ENCODE results near the gene SLC6A9. TPM values are rescaled to one million over a fixed set of nuclear protein-coding genes. Genes with fewer than 3 reads are reported as not detected.

The SLC6A9 gene
- total RNA-seq, 3 donors from 2014 or later: 14.3 to 25.0 (median 18.3) TPM

DNA sequence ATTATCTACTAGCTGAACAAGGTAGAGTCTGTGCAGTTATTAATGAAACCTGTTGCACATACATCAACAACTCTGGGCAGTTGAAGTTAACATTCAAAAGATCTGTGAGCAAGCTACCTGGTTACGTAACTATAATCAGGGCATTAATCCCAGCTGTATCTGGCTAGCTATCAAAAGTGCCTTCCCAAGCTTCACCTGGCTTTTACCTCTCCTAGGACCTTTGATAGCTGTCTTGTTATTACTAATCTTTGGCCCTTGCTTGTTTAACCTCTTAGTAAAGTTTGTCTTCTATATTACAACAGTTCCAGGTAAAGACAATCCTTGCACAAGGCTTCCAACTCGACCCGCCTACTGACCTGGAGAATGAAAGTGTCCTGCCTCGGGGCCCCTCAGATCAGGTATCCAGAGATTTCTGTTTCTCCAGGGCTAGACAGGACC is 29.6 kb upstream of the SLC6A9 start:
- no peak for ATAC-seq
- Mint-ChIP-seq H3K36me3 (ENCODE audit: insufficient read depth) (no peaks in the 10 kb centered on the region), H3K9me3 (no peaks in the 10 kb centered on the region)

GRCh38 chr1:44059664-44060355 is 28.5 kb upstream of the SLC6A9 start:
- Mint-ChIP-seq H3K4me1 (ENCODE audit: low read depth) (no peaks in the 10 kb centered on the region), H3K27me3 (ENCODE audit: low read depth) (no peaks in the 10 kb centered on the region), H3K36me3 (ENCODE audit: insufficient read depth) (no peaks in the 10 kb centered on the region), H3K4me3 (no peak overlapping the region), H3K9me3 (no peaks in the 10 kb centered on the region)
- DNase-seq (no peak), ATAC-seq (no peak)

More for the DNA sequence above, 29.6 kb upstream of the SLC6A9 start:
- H3K27me3 Mint-ChIP-seq (ENCODE audit: low read depth): no peaks in the 10 kb centered on the region
- no peak overlapping the region for H3K4me3 Mint-ChIP-seq
- DNase-seq: no peak
- H3K4me1 Mint-ChIP-seq (ENCODE audit: low read depth): no peaks in the 10 kb centered on the region

DNA sequence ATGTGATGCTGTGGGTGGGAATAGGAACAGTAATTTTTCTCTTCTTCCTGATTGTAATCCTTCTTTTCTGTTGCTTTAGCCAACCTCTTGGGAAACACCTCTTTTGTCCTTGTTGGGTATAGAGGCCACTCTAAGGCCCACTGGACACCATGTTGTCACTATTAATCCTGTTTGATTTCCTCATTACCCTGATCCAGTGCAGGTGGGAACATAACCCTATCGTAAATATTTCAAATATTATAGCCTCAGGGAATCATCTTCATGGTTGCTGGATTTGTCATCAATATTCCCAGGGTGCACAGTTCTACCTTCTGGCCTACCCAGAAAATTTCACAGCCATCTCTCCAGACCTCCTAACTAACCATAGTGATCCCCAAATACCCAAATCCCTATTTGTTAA is 27.9 kb upstream of the SLC6A9 start:
- Mint-ChIP-seq H3K36me3 (ENCODE audit: insufficient read depth) (no peaks in the 10 kb centered on the region), H3K4me3 (no peak overlapping the region), H3K27me3 (ENCODE audit: low read depth) (no peaks in the 10 kb centered on the region), H3K9me3 (no peaks in the 10 kb centered on the region), H3K4me1 (ENCODE audit: low read depth) (no peaks in the 10 kb centered on the region)
- DNase-seq (no peak), ATAC-seq (no peak)

DNA sequence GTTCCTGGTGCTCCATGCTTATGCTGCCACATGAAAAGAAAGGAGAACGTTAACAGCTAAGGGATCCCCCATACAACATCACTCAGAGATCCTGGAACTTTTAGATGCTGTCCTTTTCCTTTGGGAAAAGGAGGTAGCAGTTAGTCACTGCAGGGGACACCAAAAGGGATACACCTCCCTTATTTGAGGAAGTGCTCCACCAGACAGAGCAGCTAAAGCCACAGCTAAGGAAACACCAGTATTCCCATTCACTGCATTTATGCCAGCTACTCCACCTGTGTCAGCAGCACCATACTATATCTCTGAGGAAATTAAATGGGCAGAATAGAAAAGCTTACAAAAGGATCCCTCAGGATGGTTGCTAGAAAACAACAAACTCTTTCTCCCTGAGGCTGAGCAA is 26.0 kb upstream of the SLC6A9 start:
- Mint-ChIP-seq H3K9me3 (no peaks in the 10 kb centered on the region), H3K36me3 (ENCODE audit: insufficient read depth) (no peaks in the 10 kb centered on the region)

GRCh38 chr1:44053394-44053793 is 22.1 kb upstream of the SLC6A9 start:
- H3K36me3 Mint-ChIP-seq (ENCODE audit: insufficient read depth): no peaks in the 10 kb centered on the region
- no peaks in the 10 kb centered on the region for H3K9me3 Mint-ChIP-seq
- H3K4me1 Mint-ChIP-seq (ENCODE audit: low read depth): peaks cover 6% of the 10 kb centered on the region
- DNase-seq (no peak), ATAC-seq (no peak)
- peaks cover 3% of the 10 kb centered on the region for H3K27me3 Mint-ChIP-seq (ENCODE audit: low read depth)
- H3K4me3 Mint-ChIP-seq: no peak overlapping the region

More for the DNA sequence above, 26.0 kb upstream of the SLC6A9 start:
- no peak overlapping the region for H3K4me3 Mint-ChIP-seq
- no peaks in the 10 kb centered on the region for H3K4me1 Mint-ChIP-seq (ENCODE audit: low read depth)
- ATAC-seq (no peak), DNase-seq (no peak)
- no peaks in the 10 kb centered on the region for H3K27me3 Mint-ChIP-seq (ENCODE audit: low read depth)

- DNase-seq: no peak
- Mint-ChIP-seq H3K4me1 (ENCODE audit: low read depth) (peaks cover 16% of the 10 kb centered on the region), H3K4me3 (no peak overlapping the region), H3K9me3 (no peaks in the 10 kb centered on the region), H3K36me3 (ENCODE audit: insufficient read depth) (no peaks in the 10 kb centered on the region), H3K27me3 (ENCODE audit: low read depth) (peaks cover 12% of the 10 kb centered on the region)
- no peak for ATAC-seq
These were observed 19.0 kb upstream of the SLC6A9 start for GRCh38 chr1:44050261-44050660.

- H3K4me3 Mint-ChIP-seq: no peak overlapping the region
- no peak for ATAC-seq
- H3K36me3 Mint-ChIP-seq (ENCODE audit: insufficient read depth): no peaks in the 10 kb centered on the region
- H3K4me1 Mint-ChIP-seq (ENCODE audit: low read depth): peaks cover 16% of the 10 kb centered on the region
- peaks cover 12% of the 10 kb centered on the region for H3K27me3 Mint-ChIP-seq (ENCODE audit: low read depth)
- no peak for DNase-seq
- no peaks in the 10 kb centered on the region for H3K9me3 Mint-ChIP-seq
These were observed 18.6 kb upstream of the SLC6A9 start for GRCh38 chr1:44049839-44050238.

DNA sequence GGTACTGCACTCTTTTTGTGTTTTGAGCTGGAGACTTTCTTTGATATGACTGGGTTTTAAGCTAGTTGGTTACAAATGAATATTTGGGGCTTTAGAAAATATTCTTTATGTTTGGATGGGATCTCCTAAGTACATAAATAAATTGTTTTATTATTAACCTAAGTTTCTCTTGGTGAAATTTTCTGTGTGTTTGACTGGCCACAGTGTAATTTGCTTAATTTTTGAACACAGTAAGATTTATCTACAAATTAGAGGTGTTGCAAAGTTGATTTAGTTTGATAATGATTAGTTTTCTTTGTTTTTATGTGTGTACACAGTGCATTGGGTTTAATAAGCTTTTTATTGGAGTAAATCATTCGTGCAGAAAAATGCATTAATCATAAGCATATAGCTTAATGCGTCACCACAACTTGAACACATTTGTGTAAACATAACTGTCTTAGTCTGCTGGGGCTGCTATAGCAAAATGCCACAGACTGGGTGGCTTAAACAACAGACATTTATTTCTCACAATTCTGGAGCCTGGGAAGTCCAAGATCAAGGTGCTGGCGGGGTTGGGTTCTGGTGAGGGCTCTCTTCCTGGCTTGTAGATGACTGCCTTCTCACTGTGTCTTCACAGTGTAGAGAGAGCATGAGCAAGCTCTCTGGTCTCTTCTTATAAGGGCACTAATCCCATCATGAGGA is 17.4 kb upstream of the SLC6A9 start:
- ATAC-seq: no peak
- peaks cover 12% of the 10 kb centered on the region for H3K27me3 Mint-ChIP-seq (ENCODE audit: low read depth)

DNA sequence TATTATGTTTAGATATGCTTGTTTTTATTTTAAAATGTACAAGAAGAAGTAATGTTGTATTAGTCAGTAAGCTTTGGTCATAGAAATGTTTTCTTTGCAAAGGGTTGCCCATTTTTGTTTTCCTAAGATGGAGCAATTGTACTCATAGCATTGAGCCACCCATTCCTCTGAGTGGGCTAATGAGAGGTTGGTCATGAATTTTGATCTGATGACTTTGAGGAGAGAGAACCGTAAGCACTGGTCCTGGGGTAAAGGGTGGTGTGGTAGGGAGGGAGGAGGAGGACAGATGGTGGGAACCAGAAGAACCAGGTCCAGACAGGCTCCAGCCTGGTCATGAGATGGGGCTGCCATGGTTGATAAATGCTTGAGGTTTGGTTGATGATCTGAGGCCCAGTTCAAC is 15.9 kb upstream of the SLC6A9 start:
- DNase-seq: no peak
- no peaks in the 10 kb centered on the region for H3K36me3 Mint-ChIP-seq (ENCODE audit: insufficient read depth)
- ATAC-seq: no peak
- no peak overlapping the region for H3K4me3 Mint-ChIP-seq
- H3K9me3 Mint-ChIP-seq: no peaks in the 10 kb centered on the region
- H3K4me1 Mint-ChIP-seq (ENCODE audit: low read depth): peaks cover 16% of the 10 kb centered on the region
- peaks cover 16% of the 10 kb centered on the region for H3K27me3 Mint-ChIP-seq (ENCODE audit: low read depth)

More for the DNA sequence above, 17.4 kb upstream of the SLC6A9 start:
- H3K9me3 Mint-ChIP-seq: no peaks in the 10 kb centered on the region
- H3K4me3 Mint-ChIP-seq: no peak overlapping the region
- H3K4me1 Mint-ChIP-seq (ENCODE audit: low read depth): peaks cover 16% of the 10 kb centered on the region
- H3K36me3 Mint-ChIP-seq (ENCODE audit: insufficient read depth): no peaks in the 10 kb centered on the region
- no peak for DNase-seq

- no peak overlapping the region for H3K4me3 Mint-ChIP-seq
These were observed 13.8 kb upstream of the SLC6A9 start for GRCh38 chr1:44045064-44045463.

GRCh38 chr1:44044071-44044801 is 13.0 kb upstream of the SLC6A9 start:
- Mint-ChIP-seq H3K4me3 (no peak overlapping the region), H3K9me3 (no peaks in the 10 kb centered on the region), H3K36me3 (ENCODE audit: insufficient read depth) (no peaks in the 10 kb centered on the region), H3K4me1 (ENCODE audit: low read depth) (peaks cover 16% of the 10 kb centered on the region), H3K27me3 (ENCODE audit: low read depth) (peaks cover 13% of the 10 kb centered on the region)
- ATAC-seq (no peak), DNase-seq (no peak)

More at GRCh38 chr1:44045064-44045463, 13.8 kb upstream of the SLC6A9 start:
- no peaks in the 10 kb centered on the region for H3K36me3 Mint-ChIP-seq (ENCODE audit: insufficient read depth)
- no peak for DNase-seq
- H3K4me1 Mint-ChIP-seq (ENCODE audit: low read depth): peaks cover 16% of the 10 kb centered on the region
- peaks cover 13% of the 10 kb centered on the region for H3K27me3 Mint-ChIP-seq (ENCODE audit: low read depth)
- ATAC-seq: no peak
- no peaks in the 10 kb centered on the region for H3K9me3 Mint-ChIP-seq

DNA sequence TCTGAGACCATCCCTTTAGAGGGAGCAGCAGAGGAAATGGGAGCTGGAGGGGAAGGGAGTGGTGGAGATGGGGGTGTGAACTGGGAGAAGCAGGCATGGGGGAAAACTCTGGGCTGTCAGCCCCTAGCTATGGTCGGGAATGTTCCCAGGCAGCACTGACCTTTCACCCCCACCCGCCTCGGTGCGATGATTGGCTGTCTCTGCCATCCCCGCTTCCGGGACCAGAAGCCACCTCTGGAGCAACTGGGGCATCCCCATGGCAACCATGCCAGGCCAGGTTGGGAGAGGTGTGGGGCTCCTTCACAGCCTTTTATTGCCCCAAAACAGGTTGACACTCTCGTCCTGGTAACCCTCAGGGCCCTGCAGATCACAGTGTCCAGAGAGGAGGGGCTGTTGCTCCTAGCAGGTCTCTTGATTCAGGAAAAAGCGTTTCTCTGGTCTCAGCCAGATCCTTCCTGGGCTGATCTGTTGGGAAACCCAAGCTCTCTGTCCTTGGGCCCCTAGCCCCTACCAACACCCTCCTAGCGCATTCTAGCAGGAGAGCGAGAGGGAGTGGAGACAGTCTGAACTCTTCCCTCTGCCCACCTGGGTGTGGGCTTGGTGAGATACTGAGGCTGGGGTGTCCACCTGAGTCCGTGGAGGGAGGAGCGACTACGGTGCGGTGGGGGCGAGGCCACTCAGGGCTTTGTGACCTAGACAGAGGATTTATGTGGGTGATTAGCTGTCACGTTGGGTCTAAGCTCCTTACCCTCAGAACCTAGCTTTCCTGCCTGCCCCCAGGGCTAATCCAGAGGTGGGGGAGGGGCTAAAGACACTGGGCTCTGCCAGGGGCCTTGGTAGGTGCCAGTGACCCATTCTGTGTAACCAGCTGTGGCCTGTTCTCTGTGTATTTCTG is 12.2 kb upstream of the SLC6A9 start:
- Mint-ChIP-seq H3K4me1 (ENCODE audit: low read depth) (peaks cover 11% of the 10 kb centered on the region), H3K4me3 (no peak overlapping the region), H3K27me3 (ENCODE audit: low read depth) (peaks cover 13% of the 10 kb centered on the region), H3K36me3 (ENCODE audit: insufficient read depth) (no peaks in the 10 kb centered on the region), H3K9me3 (no peaks in the 10 kb centered on the region)
- ATAC-seq: no peak
- DNase-seq: no peak

- H3K27me3 Mint-ChIP-seq (ENCODE audit: low read depth): peaks cover 3% of the 10 kb centered on the region
- H3K4me3 Mint-ChIP-seq: no peak overlapping the region
- no peak for DNase-seq
- no peaks in the 10 kb centered on the region for H3K9me3 Mint-ChIP-seq
- no peaks in the 10 kb centered on the region for H3K36me3 Mint-ChIP-seq (ENCODE audit: insufficient read depth)
- H3K4me1 Mint-ChIP-seq (ENCODE audit: low read depth): peaks cover 1% of the 10 kb centered on the region
- no peak for ATAC-seq
These were observed 9.6 kb upstream of the SLC6A9 start for GRCh38 chr1:44040846-44041245.

GRCh38 chr1:44040418-44040817 is 9.2 kb upstream of the SLC6A9 start:
- H3K4me1 Mint-ChIP-seq (ENCODE audit: low read depth): peaks cover 1% of the 10 kb centered on the region
- peaks cover 3% of the 10 kb centered on the region for H3K27me3 Mint-ChIP-seq (ENCODE audit: low read depth)
- no peaks in the 10 kb centered on the region for H3K9me3 Mint-ChIP-seq
- H3K36me3 Mint-ChIP-seq (ENCODE audit: insufficient read depth): no peaks in the 10 kb centered on the region
- DNase-seq: no peak
- H3K4me3 Mint-ChIP-seq: no peak overlapping the region
- ATAC-seq: no peak
